Measurements from ENCODE around the gene F11R.

GRCh38 chr1:160987359-160988050 is 33.4 kb downstream of the F11R start:
- TF ChIP-seq CTCF (IDR thresholded peaks at IDR 0.05) (no peak), ZFX (IDR thresholded peaks at IDR 0.05; ENCODE audit: borderline replicate concordance) (no peak)

Measured in 22Rv1 (cell line).